Esophagus squamous epithelium (tissue), 5 donors: ENCODE measurements around the gene ELOVL3. TPM values are rescaled to one million over a fixed set of nuclear protein-coding genes. Genes with fewer than 3 reads are reported as not detected.

Experiments
- DNase-seq: peaks from one replicate; lab custom pipeline; 2025; lab: John Stamatoyannopoulos, UW
- H3K27ac ChIP-seq, 4 donors: fragments of 200-600 bp; sonication (generic); one replicate each; pipeline ENCODE4 v1.5.1; 2016 to 2019; ENCODE audit warnings: mild to moderate bottlenecking in 1 of 4
- H3K27me3 ChIP-seq, 4 donors: fragments of 200-600 bp; sonication (generic); 1 replicate in 3 of 4; 2 replicates in 1 of 4; pipeline versions ENCODE4 v1.5.1 to v1.6.0; 2017 to 2021; ENCODE audit warnings: antibody characterized with exemption in 1 of 4
- H3K36me3 ChIP-seq, 3 donors: fragments of 200-600 bp; sonication (generic); one replicate each; pipeline ENCODE4 v1.5.1; 2016 to 2019
- H3K4me1 ChIP-seq, 3 donors: fragments of 200-600 bp; sonication (generic); one replicate each; pipeline ENCODE4 v1.5.1; 2017 to 2019
- H3K4me3 ChIP-seq, 4 donors: fragments of 200-600 bp; sonication (generic); 1 replicate in 3 of 4; 2 replicates in 1 of 4; pipeline ENCODE4 v1.5.1; 2016 to 2019; ENCODE audit warnings: mild to moderate bottlenecking in 2 of 4, moderate library complexity in 1 of 4
- H3K9me3 ChIP-seq, 3 donors: fragments of 200-600 bp; sonication (generic); one replicate each; pipeline ENCODE4 v1.5.1; 2016 to 2019
- CTCF ChIP-seq, 6 experiments: fragments of 450-650 bp in 4 of 6; fragments of 200-600 bp in 2 of 6; sonication (generic) in 2 of 6; IDR thresholded peaks; one replicate each; pipeline ENCODE4 v1.5.1; 2016 to 2019; ENCODE audit warnings: antibody characterized with exemption in 6 of 6, mild to moderate bottlenecking in 4 of 6, moderate library complexity in 4 of 6
- POLR2A ChIP-seq, 4 donors: fragments of 450-650 bp; IDR thresholded peaks; one replicate each; pipeline ENCODE4 v1.6.1; 2017; ENCODE audit warnings: antibody characterized with exemption in 4 of 4, mild to moderate bottlenecking in 4 of 4, moderate library complexity in 3 of 4
- WGBS, 2 donors: methylation state at CpG; one replicate each; pipeline ENCODE4 v1.1.5; 2018; 5-methylcytosine and 5-hydroxymethylcytosine counted together
- intact Hi-C: fragments of 100-400 bp; cut with DNase I; formaldehyde crosslinking; loops from one replicate; pipeline ENCODE4 v1.15.0; 2022
- total RNA-seq, 4 donors: library from RNA; depleted of rRNA; stranded (reverse); fragments of >200 nt; gene quantifications; one replicate each; pipeline ENCODE4 v1.1.0, GENCODE V29; 2016
- donor health status: DM: yes; HTN: yes; CAD: no.

The ELOVL3 gene
- total RNA-seq, 4 donors from 2014 or later: not detected

GRCh38 chr10:102242118-102242485, 16.0 kb downstream of the ELOVL3 start:
- intact Hi-C loops: no loop called here
- Histone ChIP-seq H3K27ac (peak overlapping the region in 1 of 4 donors; percentile 29), H3K4me3 (peak overlapping the region; percentile 34 to 68 (median 56)), H3K4me1 (peaks cover 24 to 50% (median 27%) of the 10 kb centered on the region in 3 donors), H3K27me3 (peaks cover 0 to 41% (median 0%) of the 10 kb centered on the region in 4 donors), H3K9me3 (no peaks in the 10 kb centered on the region), H3K36me3 (no peaks in the 10 kb centered on the region)
- 20 to 23% methylated on average over 7 of the region's 7 CpGs for WGBS, 2 donors
- TF ChIP-seq CTCF (IDR thresholded peaks at IDR 0.05): no peak
- DNase-seq: no peak

DNA sequence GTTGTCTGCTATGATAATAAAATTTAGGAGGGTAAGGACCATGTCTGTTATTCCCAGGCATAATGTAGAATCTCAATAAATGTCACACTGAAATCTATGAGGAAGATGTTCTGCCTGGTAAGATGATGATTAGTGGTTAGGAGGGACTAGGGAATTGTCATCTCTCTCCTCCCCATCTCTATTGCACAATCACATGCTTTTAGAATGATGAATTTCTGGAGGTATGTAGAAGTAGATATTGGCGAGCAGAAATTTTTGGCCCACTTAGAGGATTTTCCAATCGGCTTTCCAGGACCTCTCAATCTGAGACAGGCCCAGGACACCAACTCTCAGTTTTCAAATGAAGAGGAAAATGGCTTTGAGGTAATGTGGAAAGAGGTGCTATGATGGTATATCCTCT, 17.2 kb downstream of the ELOVL3 start:
- H3K27ac ChIP-seq: no peak overlapping the region

DNA sequence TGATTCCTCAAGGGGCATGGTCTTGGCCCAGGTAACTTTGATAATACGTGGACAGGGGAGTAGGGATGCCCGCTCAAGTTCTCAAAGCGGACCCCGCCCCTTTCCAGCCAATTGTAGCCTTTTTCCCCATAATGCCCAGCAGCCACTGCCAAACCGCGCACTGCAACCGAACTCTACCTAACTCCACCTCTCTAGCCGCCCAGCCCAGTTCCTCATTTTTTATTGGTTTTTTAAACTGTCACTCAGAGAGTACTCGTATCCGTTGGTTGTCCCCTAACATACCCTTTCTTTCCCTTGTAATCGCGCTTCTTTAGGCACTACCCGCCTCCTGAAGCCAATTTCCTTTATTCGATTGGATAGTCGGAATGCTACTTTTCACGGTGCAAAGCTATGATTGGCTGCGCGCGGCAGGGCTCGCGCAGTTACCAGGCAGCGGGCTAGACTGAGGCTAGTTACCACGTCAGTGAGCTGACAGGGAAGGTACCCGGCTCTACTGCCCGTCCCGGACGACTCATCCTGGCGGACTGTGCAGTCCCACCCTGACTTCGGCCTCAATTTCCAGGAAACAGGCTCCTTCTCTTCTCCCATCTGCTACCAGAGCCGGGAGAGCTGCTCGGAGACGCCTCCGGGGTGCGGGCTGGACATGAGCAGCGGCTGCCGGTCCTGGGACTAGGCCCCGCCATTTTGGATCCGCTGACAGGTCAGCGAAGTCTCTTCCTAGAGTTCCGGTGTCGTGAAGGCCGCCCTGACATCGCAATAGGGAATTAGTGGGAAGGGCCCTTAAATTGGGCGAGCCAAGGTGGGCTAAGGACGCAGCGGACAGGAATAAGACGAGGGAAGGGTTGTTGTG, 19.2 kb downstream of the ELOVL3 start, which contains the start of gene GBF1:
Gene GBF1 (plus strand): TSS at position 451 of the 850 bp plus-strand sequence. CDS start 13,407 bp downstream, outside the sequence.
- H3K36me3 ChIP-seq: peaks cover 0 to 6% (median 5%) of the 10 kb centered on the region in 3 donors
- peak; percentile 79 for DNase-seq
- TF ChIP-seq CTCF (IDR thresholded peaks at IDR 0.05): peak in 1 of 6 experiments; percentile 11
- TF ChIP-seq POLR2A (IDR thresholded peaks at IDR 0.05): peak in 3 of 4 donors; percentile 95 to 97 (median 96)
- no peaks in the 10 kb centered on the region for H3K9me3 ChIP-seq
- H3K4me1 ChIP-seq: peaks cover 24 to 81% (median 37%) of the 10 kb centered on the region in 3 donors
- peaks cover 0 to 11% (median 0%) of the 10 kb centered on the region in 4 donors for H3K27me3 ChIP-seq
- intact Hi-C loops: no loop called here
- peak within 1 kb of the TSS; percentile 85 to 92 (median 91) for H3K27ac ChIP-seq
- peak within 1 kb of the TSS; percentile 70 to 95 (median 86) for H3K4me3 ChIP-seq
- WGBS, 2 donors: 0% methylated on average over 16 to 21 of the region's 47 CpGs

More for the DNA sequence above, 17.2 kb downstream of the ELOVL3 start:
- Histone ChIP-seq H3K4me1 (peaks cover 24 to 62% (median 37%) of the 10 kb centered on the region in 3 donors), H3K27me3 (peaks cover 0 to 29% (median 0%) of the 10 kb centered on the region in 4 donors), H3K4me3 (no peak overlapping the region), H3K36me3 (peaks cover 0 to under 1% (median 0%) of the 10 kb centered on the region in 3 donors), H3K9me3 (no peaks in the 10 kb centered on the region)
- intact Hi-C loops: no loop called here
- WGBS, 2 donors: 44 to 45% methylated on average over 2 of the region's 2 CpGs
- TF ChIP-seq CTCF (IDR thresholded peaks at IDR 0.05) (no peak), POLR2A (IDR thresholded peaks at IDR 0.05) (no peak)
- DNase-seq: no peak

- TF ChIP-seq CTCF (IDR thresholded peaks at IDR 0.05) (no peak), POLR2A (IDR thresholded peaks at IDR 0.05) (no peak)
These were observed 19.8 kb downstream of the ELOVL3 start for GRCh38 chr10:102245932-102246251.

DNA sequence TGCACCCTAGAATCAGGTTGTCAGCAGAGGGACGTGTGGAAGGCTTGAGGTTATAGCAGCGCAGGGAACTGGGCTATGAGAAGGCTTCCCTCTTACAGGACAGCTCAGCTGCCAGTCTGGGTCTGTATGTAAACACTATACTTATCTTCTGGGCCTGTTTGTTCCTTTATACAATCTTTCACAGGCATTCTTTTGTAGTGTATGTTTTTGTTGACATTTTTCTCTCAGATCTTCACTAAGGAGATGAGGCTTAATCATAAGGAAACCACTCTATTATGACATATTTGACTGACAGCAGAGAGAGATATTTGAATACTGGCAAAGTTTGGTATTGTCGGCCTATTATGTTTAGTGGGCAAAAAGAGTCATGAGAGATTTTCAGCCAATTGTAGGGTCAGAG, 20.2 kb downstream of the ELOVL3 start:
- TF ChIP-seq CTCF (IDR thresholded peaks at IDR 0.05): no peak
- no peak for TF ChIP-seq POLR2A (IDR thresholded peaks at IDR 0.05)
- Histone ChIP-seq H3K36me3 (peaks cover 0 to 8% (median 5%) of the 10 kb centered on the region in 3 donors), H3K27ac (peak overlapping the region; percentile 85 to 92 (median 91)), H3K4me3 (peak overlapping the region; percentile 70 to 95 (median 86)), H3K9me3 (no peaks in the 10 kb centered on the region), H3K27me3 (peaks cover 0 to 1% (median 0%) of the 10 kb centered on the region in 4 donors), H3K4me1 (peaks cover 19 to 76% (median 28%) of the 10 kb centered on the region in 3 donors)
- no peak for DNase-seq
- WGBS, 2 donors: 20 to 24% methylated on average over 3 of the region's 3 CpGs
- intact Hi-C loops: no loop called here

More at GRCh38 chr10:102245932-102246251, 19.8 kb downstream of the ELOVL3 start:
- peaks cover 0 to 5% (median 0%) of the 10 kb centered on the region in 4 donors for H3K27me3 ChIP-seq
- peak overlapping the region; percentile 85 to 92 (median 91) for H3K27ac ChIP-seq
- H3K4me1 ChIP-seq: peaks cover 20 to 80% (median 32%) of the 10 kb centered on the region in 3 donors
- H3K4me3 ChIP-seq: peak overlapping the region; percentile 70 to 95 (median 86)
- H3K36me3 ChIP-seq: peaks cover 0 to 6% (median 5%) of the 10 kb centered on the region in 3 donors
- intact Hi-C loops: no loop called here
- DNase-seq: no peak
- H3K9me3 ChIP-seq: no peaks in the 10 kb centered on the region
- WGBS, 2 donors: 0 to 5% methylated on average over 4 of the region's 4 CpGs
